ENCODE results near the gene TRIM29. TPM values are rescaled to one million over a fixed set of nuclear protein-coding genes. Genes with fewer than 3 reads are reported as not detected.

TRIM29 gene
- total and polyA plus RNA-seq, 2 donors (not counting 1 experiment from before 2014, with no cell fraction given), result not detected

DNA sequence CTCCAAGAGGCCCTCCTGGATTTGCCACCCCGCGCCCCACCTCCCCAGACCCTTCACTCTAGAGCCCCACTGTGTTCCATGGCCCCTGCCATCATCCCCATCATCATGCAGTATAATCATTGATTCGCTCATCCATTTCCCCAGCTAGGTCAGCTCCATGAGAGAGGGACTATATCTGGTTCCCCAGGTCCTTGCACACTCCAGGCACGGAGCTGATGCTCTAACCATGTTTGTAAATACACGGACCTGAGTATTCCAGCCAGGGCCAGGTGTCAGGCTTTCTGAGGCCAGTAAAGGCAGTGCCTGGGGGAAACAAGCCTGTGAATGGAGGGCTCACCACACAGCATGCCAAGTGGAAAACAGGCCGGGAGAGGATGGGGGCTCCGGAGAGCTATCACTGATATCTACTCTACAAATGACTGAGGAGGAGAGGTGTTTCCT lies 45.8 kb upstream of the TRIM29 start:
- Histone ChIP-seq H3K9ac (ENCODE audit: insufficient read depth, low read length) (no peak overlapping the region), H3K79me2 (ENCODE audit: control insufficient read depth, insufficient read depth, low read length) (no peaks in the 10 kb centered on the region), H3K4me3 (replicated peaks in 1 of 4; ENCODE audit: control extremely low read depth in 1 of 4, insufficient read depth in 1 of 4, low read depth in 3 of 4, low read length in 4 of 4) (no peak overlapping the region), H4K20me1 (ENCODE audit: control insufficient read depth, extremely low read depth, insufficient read depth, low read length) (no peaks in the 10 kb centered on the region), H3K4me1 (ENCODE audit: control insufficient read depth, extremely low read depth, insufficient read depth, low read length) (peaks cover 26% of the 10 kb centered on the region), H3K27ac (ENCODE audit: insufficient read depth, low read length) (no peak overlapping the region), H3K4me2 (ENCODE audit: extremely low read depth, insufficient read depth, low read length) (no peak overlapping the region), H2AFZ (ENCODE audit: low read length) (no peak overlapping the region), H3K36me3 (ENCODE audit: control insufficient read depth, insufficient read depth, low read length) (no peaks in the 10 kb centered on the region), H3K27me3 (ENCODE audit: control insufficient read depth, insufficient read depth, low read length) (no peaks in the 10 kb centered on the region), H3K9me3 (ENCODE audit: control insufficient read depth, insufficient read depth, low read depth, low read length) (no peaks in the 10 kb centered on the region)
- DNase-seq (ENCODE audit: low read depth in 2 of 2), result no peak
- TF ChIP-seq EZH2 (IDR thresholded peaks at IDR 0.05; ENCODE audit: low read length, missing control alignments), result no peak
- TF ChIP-seq, protein P1, sequence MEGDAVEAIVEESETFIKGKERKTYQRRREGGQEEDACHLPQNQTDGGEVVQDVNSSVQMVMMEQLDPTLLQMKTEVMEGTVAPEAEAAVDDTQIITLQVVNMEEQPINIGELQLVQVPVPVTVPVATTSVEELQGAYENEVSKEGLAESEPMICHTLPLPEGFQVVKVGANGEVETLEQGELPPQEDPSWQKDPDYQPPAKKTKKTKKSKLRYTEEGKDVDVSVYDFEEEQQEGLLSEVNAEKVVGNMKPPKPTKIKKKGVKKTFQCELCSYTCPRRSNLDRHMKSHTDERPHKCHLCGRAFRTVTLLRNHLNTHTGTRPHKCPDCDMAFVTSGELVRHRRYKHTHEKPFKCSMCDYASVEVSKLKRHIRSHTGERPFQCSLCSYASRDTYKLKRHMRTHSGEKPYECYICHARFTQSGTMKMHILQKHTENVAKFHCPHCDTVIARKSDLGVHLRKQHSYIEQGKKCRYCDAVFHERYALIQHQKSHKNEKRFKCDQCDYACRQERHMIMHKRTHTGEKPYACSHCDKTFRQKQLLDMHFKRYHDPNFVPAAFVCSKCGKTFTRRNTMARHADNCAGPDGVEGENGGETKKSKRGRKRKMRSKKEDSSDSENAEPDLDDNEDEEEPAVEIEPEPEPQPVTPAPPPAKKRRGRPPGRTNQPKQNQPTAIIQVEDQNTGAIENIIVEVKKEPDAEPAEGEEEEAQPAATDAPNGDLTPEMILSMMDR (conservative IDR thresholded peaks at IDR 0.05 in 1 of 2, IDR thresholded peaks at IDR 0.05 in 1 of 2; ENCODE audit: low read depth in 1 of 2, low read length in 2 of 2), result no peak

DNA sequence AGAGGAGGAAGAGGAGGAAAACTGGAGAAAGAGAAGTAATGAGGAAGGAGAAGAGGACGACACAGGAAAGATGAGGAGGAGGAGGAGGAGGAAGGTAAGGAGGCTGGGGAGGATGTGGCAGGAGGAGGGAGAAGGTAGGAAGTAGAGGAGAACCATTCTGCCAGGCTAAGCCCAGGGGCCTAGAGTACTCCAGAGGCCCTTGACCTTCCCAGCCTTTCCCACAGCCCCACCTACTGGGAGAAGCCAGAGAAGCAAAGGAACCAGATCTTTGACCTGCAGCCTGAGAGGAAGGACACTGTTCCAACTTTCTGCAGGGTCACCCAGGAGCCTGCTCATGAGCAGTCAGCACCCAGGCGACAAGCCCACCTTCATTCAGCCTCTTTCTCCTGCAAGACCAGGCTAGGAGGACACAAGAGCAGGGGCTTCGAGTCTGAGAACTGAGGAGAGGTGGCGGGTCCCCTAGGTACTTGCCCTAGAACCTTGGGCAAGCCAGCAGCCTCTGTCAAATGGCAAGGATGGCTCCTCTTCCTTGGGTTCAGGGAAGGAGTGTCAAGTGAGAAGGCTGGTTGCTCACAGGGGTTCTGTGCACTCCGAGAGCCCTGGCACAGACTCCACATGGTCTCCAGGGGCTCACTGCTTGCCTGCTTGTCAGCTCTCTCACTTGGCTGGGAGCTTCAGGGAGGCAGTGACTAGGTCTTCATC lies 45.0 kb upstream of the TRIM29 start:
- DNase-seq (ENCODE audit: low read depth in 2 of 2), result no peak
- Histone ChIP-seq H3K27me3 (ENCODE audit: control insufficient read depth, insufficient read depth, low read length) (no peaks in the 10 kb centered on the region), H3K79me2 (ENCODE audit: control insufficient read depth, insufficient read depth, low read length) (no peaks in the 10 kb centered on the region), H3K4me3 (replicated peaks in 1 of 4; ENCODE audit: control extremely low read depth in 1 of 4, insufficient read depth in 1 of 4, low read depth in 3 of 4, low read length in 4 of 4) (no peak overlapping the region), H4K20me1 (ENCODE audit: control insufficient read depth, extremely low read depth, insufficient read depth, low read length) (no peaks in the 10 kb centered on the region), H2AFZ (ENCODE audit: low read length) (no peak overlapping the region), H3K27ac (ENCODE audit: insufficient read depth, low read length) (no peak overlapping the region), H3K36me3 (ENCODE audit: control insufficient read depth, insufficient read depth, low read length) (no peaks in the 10 kb centered on the region), H3K9me3 (ENCODE audit: control insufficient read depth, insufficient read depth, low read depth, low read length) (no peaks in the 10 kb centered on the region), H3K9ac (ENCODE audit: insufficient read depth, low read length) (no peak overlapping the region), H3K4me2 (ENCODE audit: extremely low read depth, insufficient read depth, low read length) (no peak overlapping the region), H3K4me1 (ENCODE audit: control insufficient read depth, extremely low read depth, insufficient read depth, low read length) (peaks cover 28% of the 10 kb centered on the region)
- TF ChIP-seq EZH2 (IDR thresholded peaks at IDR 0.05; ENCODE audit: low read length, missing control alignments), result no peak
- TF ChIP-seq, protein P1 (conservative IDR thresholded peaks at IDR 0.05 in 1 of 2, IDR thresholded peaks at IDR 0.05 in 1 of 2; ENCODE audit: low read depth in 1 of 2, low read length in 2 of 2), result peak; percentile 22 to 39

DNA sequence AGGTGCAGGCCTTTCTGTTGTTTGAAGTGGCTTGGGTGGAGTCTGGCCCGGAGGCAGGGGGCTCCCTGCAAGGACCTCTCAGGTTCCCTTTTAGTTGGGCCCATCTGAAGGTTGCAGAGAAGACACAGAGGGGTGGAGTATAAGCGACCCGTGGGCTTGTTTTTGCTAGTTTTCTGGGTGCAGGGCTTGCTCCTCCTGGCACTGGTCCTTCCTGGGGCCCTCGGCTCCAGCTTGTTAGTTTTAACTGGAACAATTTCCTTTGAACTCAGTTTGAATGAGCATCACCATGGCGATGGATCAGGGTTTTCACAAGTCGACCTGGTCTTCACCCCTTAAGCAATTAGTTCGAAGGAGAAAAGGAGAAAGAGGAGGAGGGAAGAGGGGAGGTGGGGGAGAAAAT lies 44.5 kb upstream of the TRIM29 start:
- peaks cover 27% of the 10 kb centered on the region for H3K4me1 ChIP-seq (ENCODE audit: control insufficient read depth, extremely low read depth, insufficient read depth, low read length)
- no peaks in the 10 kb centered on the region for H3K9me3 ChIP-seq (ENCODE audit: control insufficient read depth, insufficient read depth, low read depth, low read length)
- H3K27me3 ChIP-seq (ENCODE audit: control insufficient read depth, insufficient read depth, low read length), result no peaks in the 10 kb centered on the region
- no peaks in the 10 kb centered on the region for H3K36me3 ChIP-seq (ENCODE audit: control insufficient read depth, insufficient read depth, low read length)
- DNase-seq (ENCODE audit: low read depth in 2 of 2), result no peak
- no peak overlapping the region for H3K4me3 ChIP-seq (replicated peaks in 1 of 4; ENCODE audit: control extremely low read depth in 1 of 4, insufficient read depth in 1 of 4, low read depth in 3 of 4, low read length in 4 of 4)
- H2AFZ ChIP-seq (ENCODE audit: low read length), result no peak overlapping the region
- H3K4me2 ChIP-seq (ENCODE audit: extremely low read depth, insufficient read depth, low read length), result no peak overlapping the region
- no peaks in the 10 kb centered on the region for H3K79me2 ChIP-seq (ENCODE audit: control insufficient read depth, insufficient read depth, low read length)
- no peak for TF ChIP-seq EZH2 (IDR thresholded peaks at IDR 0.05; ENCODE audit: low read length, missing control alignments)
- H3K27ac ChIP-seq (ENCODE audit: insufficient read depth, low read length), result no peak overlapping the region
- no peak overlapping the region for H3K9ac ChIP-seq (ENCODE audit: insufficient read depth, low read length)
- H4K20me1 ChIP-seq (ENCODE audit: control insufficient read depth, extremely low read depth, insufficient read depth, low read length), result no peaks in the 10 kb centered on the region
